Measurements from ENCODE around the gene SYT5. TPM values are rescaled to one million over a fixed set of nuclear protein-coding genes. Genes with fewer than 3 reads are reported as not detected.

The SYT5 gene
- polyA plus RNA-seq, 6 donors from 2014 or later: 0.92 to 2.6 (median 1.6) TPM

- peaks cover 40 to 76% (median 71%) of the 10 kb centered on the region in 3 donors for H3K27me3 Mint-ChIP-seq
- ATAC-seq (ENCODE audit: low read depth in 2 of 2) (no peak), DNase-seq (no peak)
- no peak overlapping the region for H3K4me3 Mint-ChIP-seq
- no peaks in the 10 kb centered on the region for H3K9me3 Mint-ChIP-seq
- peaks cover 0 to 12% of the 10 kb centered on the region in 2 donors for H3K36me3 Mint-ChIP-seq
- H3K27ac Mint-ChIP-seq: no peak overlapping the region
- peaks cover 16 to 20% (median 18%) of the 10 kb centered on the region in 3 donors for H3K4me1 Mint-ChIP-seq
These were observed 34.9 kb downstream of the SYT5 start for GRCh38 chr19:55145232-55145631.

GRCh38 chr19:55141696-55142095 is 38.4 kb downstream of the SYT5 start:
- H3K27ac Mint-ChIP-seq: no peak overlapping the region
- ATAC-seq (ENCODE audit: low read depth in 2 of 2): no peak
- H3K4me3 Mint-ChIP-seq: peak overlapping the region in 2 of 8 donors; percentile 6 to 57
- H3K9me3 Mint-ChIP-seq: no peaks in the 10 kb centered on the region
- peaks cover 0 to 12% of the 10 kb centered on the region in 2 donors for H3K36me3 Mint-ChIP-seq
- H3K27me3 Mint-ChIP-seq: peaks cover 28 to 62% (median 53%) of the 10 kb centered on the region in 3 donors
- H3K4me1 Mint-ChIP-seq: peaks cover 16 to 20% (median 18%) of the 10 kb centered on the region in 3 donors
- DNase-seq: no peak

GRCh38 chr19:55137915-55138314 is 42.2 kb downstream of the SYT5 start:
- Mint-ChIP-seq H3K9me3 (no peaks in the 10 kb centered on the region), H3K4me3 (no peak overlapping the region), H3K27ac (no peak overlapping the region), H3K36me3 (no peaks in the 10 kb centered on the region), H3K4me1 (peaks cover 8 to 14% (median 12%) of the 10 kb centered on the region in 3 donors), H3K27me3 (peaks cover 23 to 51% (median 28%) of the 10 kb centered on the region in 3 donors)
- DNase-seq: no peak
- no peak for ATAC-seq (ENCODE audit: low read depth in 2 of 2)

GRCh38 chr19:55136399-55137102 is 43.5 kb downstream of the SYT5 start:
- Mint-ChIP-seq H3K9me3 (no peaks in the 10 kb centered on the region), H3K27ac (no peak overlapping the region), H3K4me1 (peaks cover 9 to 16% (median 14%) of the 10 kb centered on the region in 3 donors), H3K27me3 (peaks cover 23 to 57% (median 31%) of the 10 kb centered on the region in 3 donors), H3K36me3 (no peaks in the 10 kb centered on the region), H3K4me3 (no peak overlapping the region)
- ATAC-seq (ENCODE audit: low read depth in 2 of 2) (no peak), DNase-seq (no peak)

- no peak for DNase-seq
- Mint-ChIP-seq H3K4me3 (no peak overlapping the region), H3K4me1 (peaks cover 7 to 9% (median 9%) of the 10 kb centered on the region in 3 donors), H3K27me3 (peaks cover 25 to 62% (median 35%) of the 10 kb centered on the region in 3 donors), H3K9me3 (no peaks in the 10 kb centered on the region), H3K27ac (no peak overlapping the region), H3K36me3 (no peaks in the 10 kb centered on the region)
- no peak for ATAC-seq (ENCODE audit: low read depth in 2 of 2)
These were observed 45.4 kb downstream of the SYT5 start for GRCh38 chr19:55134736-55135135.

- no peak overlapping the region for H3K4me3 Mint-ChIP-seq
- no peak overlapping the region for H3K27ac Mint-ChIP-seq
- peaks cover 31 to 69% (median 43%) of the 10 kb centered on the region in 3 donors for H3K27me3 Mint-ChIP-seq
These were observed 46.2 kb downstream of the SYT5 start for GRCh38 chr19:55133639-55134444.

GRCh38 chr19:55132453-55133129 is 47.5 kb downstream of the SYT5 start:
- no peak for DNase-seq

More at GRCh38 chr19:55133639-55134444, 46.2 kb downstream of the SYT5 start:
- Mint-ChIP-seq H3K9me3 (no peaks in the 10 kb centered on the region), H3K36me3 (no peaks in the 10 kb centered on the region), H3K4me1 (peaks cover 7 to 9% (median 9%) of the 10 kb centered on the region in 3 donors)
- DNase-seq (no peak), ATAC-seq (ENCODE audit: low read depth in 2 of 2) (peak; percentile 45 to 56)

GRCh38 chr19:55131421-55131820 is 48.7 kb downstream of the SYT5 start:
- no peak for DNase-seq
- no peak overlapping the region for H3K4me3 Mint-ChIP-seq
- ATAC-seq (ENCODE audit: low read depth in 2 of 2): no peak
- H3K36me3 Mint-ChIP-seq: peaks cover 0 to 6% of the 10 kb centered on the region in 2 donors
- no peaks in the 10 kb centered on the region for H3K9me3 Mint-ChIP-seq
- peaks cover 7 to 9% (median 9%) of the 10 kb centered on the region in 3 donors for H3K4me1 Mint-ChIP-seq
- peaks cover 42 to 70% (median 61%) of the 10 kb centered on the region in 3 donors for H3K27me3 Mint-ChIP-seq
- no peak overlapping the region for H3K27ac Mint-ChIP-seq

More at GRCh38 chr19:55132453-55133129, 47.5 kb downstream of the SYT5 start:
- H3K4me3 Mint-ChIP-seq: no peak overlapping the region
- H3K36me3 Mint-ChIP-seq: no peaks in the 10 kb centered on the region
- peaks cover 38 to 69% (median 49%) of the 10 kb centered on the region in 3 donors for H3K27me3 Mint-ChIP-seq
- peaks cover 7 to 9% (median 9%) of the 10 kb centered on the region in 3 donors for H3K4me1 Mint-ChIP-seq
- H3K27ac Mint-ChIP-seq: no peak overlapping the region
- no peaks in the 10 kb centered on the region for H3K9me3 Mint-ChIP-seq
- no peak for ATAC-seq (ENCODE audit: low read depth in 2 of 2)

Other genes with a start within 250 kb of the SYT5 start
- not detected for gene NLRP7, start 232.8 kb downstream of the SYT5 start, polyA plus RNA-seq (ENCODE audit: low read depth in 6 of 6)
- gene NLRP2, start 213.9 kb downstream of the SYT5 start, polyA plus RNA-seq (ENCODE audit: low read depth in 6 of 6): 1 to 10 TPM in 3 of 6 donors, under 1 TPM in 2, not detected in 1; 0.52 to 5.9 (median 1.2) TPM
- gene GP6, start 142.0 kb downstream of the SYT5 start, polyA plus RNA-seq (ENCODE audit: low read depth in 6 of 6): 1 to 10 TPM in 1 of 6 donors, under 1 TPM in 4, not detected in 1; 0.13 to 2.1 (median 0.47) TPM
- gene RDH13, start 117.1 kb downstream of the SYT5 start, polyA plus RNA-seq (ENCODE audit: low read depth in 6 of 6): 10 to 100 TPM in 1 of 6 donors, 1 to 10 TPM in 5; 2.7 to 20.4 (median 8.4) TPM
- gene EPS8L1, start 104.4 kb downstream of the SYT5 start, polyA plus RNA-seq (ENCODE audit: low read depth in 6 of 6): not detected
- 1 to 10 TPM; 1.0 to 8.1 (median 3.2) TPM for gene PPP1R12C, start 62.7 kb downstream of the SYT5 start, polyA plus RNA-seq (ENCODE audit: low read depth in 6 of 6)
- gene TNNT1, start 31.1 kb downstream of the SYT5 start, polyA plus RNA-seq (ENCODE audit: low read depth in 6 of 6): not detected
- not detected for gene TNNI3, start 22.6 kb downstream of the SYT5 start, polyA plus RNA-seq (ENCODE audit: low read depth in 6 of 6)
- not detected for gene DNAAF3, start 13.7 kb downstream of the SYT5 start, polyA plus RNA-seq (ENCODE audit: low read depth in 6 of 6)
- not detected for gene PTPRH, start 29.2 kb upstream of the SYT5 start, polyA plus RNA-seq (ENCODE audit: low read depth in 6 of 6)
- 1 to 10 TPM in 2 of 6 donors, under 1 TPM in 2, not detected in 2; 0.25 to 1.5 (median 0.76) TPM for gene TMEM86B, start 48.5 kb upstream of the SYT5 start, polyA plus RNA-seq (ENCODE audit: low read depth in 6 of 6)
- 10 to 100 TPM; 21.4 to 81.1 (median 41.1) TPM for gene PPP6R1, start 78.7 kb upstream of the SYT5 start, polyA plus RNA-seq (ENCODE audit: low read depth in 6 of 6)
- gene HSPBP1, start 99.8 kb upstream of the SYT5 start, polyA plus RNA-seq (ENCODE audit: low read depth in 6 of 6): 10 to 100 TPM; 22.6 to 40.0 (median 32.6) TPM
- not detected for gene BRSK1, start 103.7 kb upstream of the SYT5 start, polyA plus RNA-seq (ENCODE audit: low read depth in 6 of 6)
- gene TMEM150B, start 145.1 kb upstream of the SYT5 start, polyA plus RNA-seq (ENCODE audit: low read depth in 6 of 6): not detected
- gene KMT5C, start 159.6 kb upstream of the SYT5 start, polyA plus RNA-seq (ENCODE audit: low read depth in 6 of 6): 1 to 10 TPM in 4 of 6 donors, under 1 TPM in 1, not detected in 1; 0.83 to 2.4 (median 1.3) TPM
- not detected for gene COX6B2, start 174.4 kb upstream of the SYT5 start, polyA plus RNA-seq (ENCODE audit: low read depth in 6 of 6)
- gene GARIN5B, start 183.0 kb upstream of the SYT5 start, polyA plus RNA-seq (ENCODE audit: low read depth in 6 of 6): not detected
- gene IL11, start 190.2 kb upstream of the SYT5 start, polyA plus RNA-seq (ENCODE audit: low read depth in 6 of 6): not detected
- gene TMEM190, start 196.5 kb upstream of the SYT5 start, polyA plus RNA-seq (ENCODE audit: low read depth in 6 of 6): not detected
- gene TMEM238, start 204.0 kb upstream of the SYT5 start, polyA plus RNA-seq (ENCODE audit: low read depth in 6 of 6): under 1 TPM in 4 of 6 donors, not detected in 2; 0.29 to 0.90 (median 0.40) TPM
- gene RPL28, start 205.6 kb upstream of the SYT5 start, polyA plus RNA-seq (ENCODE audit: low read depth in 6 of 6): 100 to 1,000 TPM; 229 to 734 (median 601) TPM
- 10 to 100 TPM; 18.8 to 41.3 (median 30.6) TPM for gene UBE2S, start 227.5 kb upstream of the SYT5 start, polyA plus RNA-seq (ENCODE audit: low read depth in 6 of 6)